Panc1 (cell line): Measurements from ENCODE around the gene PSMD12. TPM values are rescaled to one million over a fixed set of nuclear protein-coding genes. Genes with fewer than 3 reads are reported as not detected.

Source experiments
- ATAC-seq: fragments of 200-7000 bp; cut with Tn5 transposase; 2 replicates; pipeline ENCODE4 v1.9.1; 2020; ENCODE audit warnings: mild to moderate bottlenecking, moderate library complexity
- Bru-seq: library from RNA; stranded (reverse); fragments of 400-500 nt; gene quantifications from one replicate; lab custom pipeline; 2021; lab: Mats Ljungman, UMichigan
- BruChase-seq, 2 experiments: library from RNA; stranded (reverse); fragments of 400-500 nt; gene quantifications; one replicate each; lab custom pipeline; 2021; lab: Mats Ljungman, UMichigan
- BruUV-seq: library from RNA; stranded (reverse); fragments of 400-500 nt; replicated peaks from 2 replicates; lab custom pipeline; 2021; lab: Mats Ljungman, UMichigan
- CTCF ChIA-PET: fragments of 300-600 bp; sonication (Branson Sonifier 250); formaldehyde crosslinking; loops from one replicate; lab custom pipeline; 2022; ENCODE audit warnings: antibody characterized with exemption; lab: Charles Lee
- POLR2A ChIA-PET: fragments of 300-600 bp; sonication (Branson Sonifier 250); formaldehyde crosslinking; loops from one replicate; lab custom pipeline; 2022; ENCODE audit warnings: antibody characterized with exemption; lab: Charles Lee
- DNase-seq: peaks from one replicate; pipeline ENCODE4 v3.0.0-alpha.2; 2010; ENCODE audit warnings: low read depth, low spot score
- H3K27ac ChIP-seq: 2 replicates; pipeline ENCODE4 v1.5.1; 2011; ENCODE audit warnings: mild to moderate bottlenecking, low read length, inconsistent platforms
- H3K27me3 ChIP-seq: fragments of 200-500 bp; sonication (Bioruptor generic); 2 replicates; pipeline ENCODE4 v1.6.0; 2014; ENCODE audit warnings: low read length, inconsistent platforms; ENCODE audit not compliant: control insufficient read depth, insufficient read depth
- H3K36me3 ChIP-seq: fragments of 200-500 bp; sonication (Bioruptor generic); 2 replicates; pipeline ENCODE4 v1.5.1; 2014; ENCODE audit warnings: inconsistent platforms, mild to moderate bottlenecking, low read length, moderate library complexity; ENCODE audit not compliant: control insufficient read depth, insufficient read depth
- H3K4me1 ChIP-seq: 2 replicates; pipeline ENCODE4 v1.5.1; 2011; ENCODE audit warnings: inconsistent platforms, mild to moderate bottlenecking, low read length, moderate library complexity; ENCODE audit not compliant: control insufficient read depth, insufficient read depth
- H3K4me3 ChIP-seq, 2 experiments: 2 replicates each; pipeline ENCODE4 v1.5.1; 2011 to 2012; ENCODE audit warnings: low read depth in 2 of 2, low read length in 2 of 2, mild to moderate bottlenecking in 2 of 2, inconsistent platforms in 1 of 2, moderate library complexity in 1 of 2
- H3K9me3 ChIP-seq: fragments of 200-500 bp; sonication (Bioruptor generic); 2 replicates; pipeline ENCODE4 v1.5.1; 2014; ENCODE audit warnings: low read depth, mild to moderate bottlenecking, inconsistent platforms, low read length, moderate library complexity; ENCODE audit not compliant: control insufficient read depth, insufficient read depth
- CTCF ChIP-seq: fragments of 450-650 bp; IDR thresholded peaks from 2 replicates; pipeline ENCODE4 v1.5.1; 2017; ENCODE audit warnings: mild to moderate bottlenecking
- POLR2AphosphoS5 ChIP-seq: IDR thresholded peaks from 2 replicates; pipeline ENCODE4 v1.6.1; 2012; ENCODE audit warnings: mild to moderate bottlenecking, low read depth, low read length, moderate library complexity
- REST ChIP-seq, 2 experiments: IDR thresholded peaks; 2 replicates each; pipeline ENCODE4 v1.6.1; 2011 to 2012; ENCODE audit warnings: low read depth in 2 of 2, control low read depth in 1 of 2, low read length in 1 of 2, mild to moderate bottlenecking in 1 of 2, moderate library complexity in 1 of 2; ENCODE audit not compliant: insufficient read depth in 1 of 2
- SIN3A ChIP-seq: IDR thresholded peaks from 2 replicates; pipeline ENCODE4 v1.6.1; 2012; ENCODE audit warnings: low read depth, mild to moderate bottlenecking, low read length, moderate library complexity, borderline replicate concordance; ENCODE audit not compliant: insufficient read depth
- TCF7L2 ChIP-seq: IDR thresholded peaks from 2 replicates; pipeline ENCODE4 v1.6.1; 2011; ENCODE audit warnings: mild to moderate bottlenecking, low read depth, low read length, inconsistent platforms
- in situ Hi-C: cut with HindIII; loops from 2 replicates; pipeline ENCODE4 v1.10.0; 2016; ENCODE audit warnings: low sequenced_read_pairs, low pct_unique_long_range_greater_than_20kb
- intact Hi-C: fragments of 100-400 bp; cut with micrococcal nuclease; formaldehyde crosslinking; loops from one replicate; pipeline ENCODE4 v1.10.0; 2022; ENCODE audit not compliant: unreplicated experiment
- long read RNA-seq: library from polyadenylated mRNA; unstranded; transcript quantifications from one replicate; pipeline ENCODE4 v2.0.0, GENCODE V29; 2021; ENCODE audit not compliant: unreplicated experiment
- polyA plus RNA-seq: library from polyadenylated mRNA; unstranded; fragments of >200 nt; gene quantifications from one replicate; pipeline ENCODE4 v1.2.1, GENCODE V29; 2012; ENCODE audit warnings: missing spikeins; ENCODE audit not compliant: insufficient read length
- total RNA-seq: library from RNA; stranded (reverse); gene quantifications from one replicate; pipeline ENCODE4 v1.2.1, GENCODE V29; 2021; ENCODE audit not compliant: unreplicated experiment

Gene PSMD12
- total RNA-seq (50.2 TPM), Bru-seq, nascent RNA (percentile 89 among the genes with signal in this experiment), BruChase-seq, experiment 1, labeled RNA remaining after a 2-hour chase (percentile 91 among the genes with signal in this experiment), BruChase-seq, experiment 2, labeled RNA remaining after a 6-hour chase (percentile 95 among the genes with signal in this experiment)
- 83.4 TPM for polyA plus RNA-seq
- long read RNA-seq, full-length matches to known transcripts: 88 of 107 reads
- long read RNA-seq, partial matches to known transcripts: 4 of 107 reads
- long read RNA-seq, other reads (novel, unspliced or antisense): 15 of 107 reads

- Histone ChIP-seq H3K4me3 (peak within 1 kb of the TSS; percentile 86 to 94), H3K4me1 (peaks cover 12% of the 10 kb centered on the region), H3K27me3 (no peaks in the 10 kb centered on the region), H3K36me3 (peaks cover 10% of the 10 kb centered on the region), H3K9me3 (no peaks in the 10 kb centered on the region), H3K27ac (peak within 1 kb of the TSS; percentile 94)
- in situ Hi-C loops: no loop called here
- ATAC-seq (peak; percentile 97), DNase-seq (no peak)
- no TSS peak for BruUV-seq
- intact Hi-C loops: no loop called here
- POLR2A ChIA-PET: no interaction called here
- TF ChIP-seq SIN3A (peak; percentile 79; the same call in 1 of the 2 replicates), TCF7L2 (no peak), POLR2AphosphoS5 (peak; percentile 81)
- CTCF ChIA-PET: no interaction called here
Measured at GRCh38 chr17:67366193-67367157, at the start of gene PSMD12. PSMD12 (minus strand) TSS chr17:67366577; CDS start chr17:67366519, 58 bp downstream.

- POLR2A ChIA-PET: no interaction called here
- intact Hi-C loops (no loop called here), in situ Hi-C loops (no loop called here)
- no peak for DNase-seq
- no peaks in the 10 kb centered on the region for H3K36me3 ChIP-seq
- H3K4me3 ChIP-seq: no peak overlapping the region
- TF ChIP-seq REST (IDR thresholded peaks at IDR 0.05; ENCODE audit: insufficient read depth in 1 of 2, low read depth in 2 of 2, low read length in 1 of 2): no peak
- TF ChIP-seq CTCF: no peak
- TF ChIP-seq POLR2AphosphoS5: no peak
- TF ChIP-seq TCF7L2: no peak
- TF ChIP-seq SIN3A: no peak
- H3K9me3 ChIP-seq: no peaks in the 10 kb centered on the region
- no TSS peak for BruUV-seq
- CTCF ChIA-PET: no interaction called here
- peaks cover 16% of the 10 kb centered on the region for H3K4me1 ChIP-seq
- no peak for ATAC-seq
- H3K27ac ChIP-seq: no peak overlapping the region
- H3K27me3 ChIP-seq: no peaks in the 10 kb centered on the region
Measured at GRCh38 chr17:67415291-67415690, 48.9 kb upstream of the PSMD12 start.
